Measurements from ENCODE around the gene MAPK7. TPM values are rescaled to one million over a fixed set of nuclear protein-coding genes. Genes with fewer than 3 reads are reported as not detected.

MAPK7 gene
- total and polyA plus RNA-seq, 9 of the 15 experiments (the other 6 are each of a cell fraction or from before 2014, with no cell fraction given) = 0.46 to 7.5 (median 2.5) TPM

- Histone ChIP-seq H3K4me2 (ENCODE audit: insufficient read depth, low read length) (no peak overlapping the region), H3K9me1 (ENCODE audit: control insufficient read depth, insufficient read depth, low read length) (no peaks in the 10 kb centered on the region), H2AFZ (ENCODE audit: low read depth, low read length) (no peak overlapping the region), H3K9ac (ENCODE audit: insufficient read depth in 1 of 2, low read depth in 2 of 2, low read length in 2 of 2) (peak overlapping the region in 1 of 2 experiments; percentile 72; a peak in 1 of 4 replicates), H3K9me3 (replicated peaks; ENCODE audit: control insufficient read depth, insufficient read depth, low read depth, low read length) (no peaks in the 10 kb centered on the region), H4K20me1 (replicated peaks; ENCODE audit: control insufficient read depth, insufficient read depth, low read length) (no peaks in the 10 kb centered on the region), H3K36me3 (ENCODE audit: control insufficient read depth, insufficient read depth, low read length) (no peaks in the 10 kb centered on the region), H3K27me3 (ENCODE audit: control insufficient read depth in 2 of 2, insufficient read depth in 2 of 2, low read length in 2 of 2) (no peaks in the 10 kb centered on the region), H3K79me2 (ENCODE audit: control insufficient read depth, insufficient read depth, low read length) (no peaks in the 10 kb centered on the region), H3K4me1 (replicated peaks in 1 of 2; ENCODE audit: control insufficient read depth in 2 of 2, insufficient read depth in 2 of 2, low read length in 2 of 2) (peaks cover 22 to 42% of the 10 kb centered on the region in 2 experiments), H3K27ac (ENCODE audit: extremely low read depth, low read depth, low read length) (no peak overlapping the region; the same call in 2 of the 3 replicates), H3K4me3 (no peak overlapping the region)
- intact Hi-C loops (cut with micrococcal nuclease) (no loop called here), in situ Hi-C loops (cut with MboI) (no loop called here)
- FAIRE-seq = no peak
- no peak for TF ChIP-seq PTTG1 (tag; IDR thresholded peaks at IDR 0.05; ENCODE audit: low read depth)
- TF ChIP-seq TFAM (CRISPR knock-in tag; conservative IDR thresholded peaks at IDR 0.05) = no peak
- no peak for TF ChIP-seq HCFC1 (IDR thresholded peaks at IDR 0.05; ENCODE audit: low read depth, low read length)
- no peak for TF ChIP-seq CHD4 (IDR thresholded peaks at IDR 0.05; ENCODE audit: insufficient read depth, insufficient replicate concordance, low read depth, low read length, poor library complexity, severe bottlenecking)
- no peak for TF ChIP-seq SMARCE1 (IDR thresholded peaks at IDR 0.05)
- no peak for TF ChIP-seq SMAD2 (IDR thresholded peaks at IDR 0.05; ENCODE audit: low read depth, low read length)
- TF ChIP-seq CHD7 (IDR thresholded peaks at IDR 0.05; ENCODE audit: low read depth, low read length) = no peak
- no peak for TF ChIP-seq LEF1 (IDR thresholded peaks at IDR 0.05)
- TF ChIP-seq XRCC4 (IDR thresholded peaks at IDR 0.05; ENCODE audit: extremely low read depth, insufficient read depth, insufficient read length) = no peak
- no peak for TF ChIP-seq ZNF24 (IDR thresholded peaks at IDR 0.05)
- BruUV-seq (replicated peaks) = no TSS peak
- WGBS (ENCODE audit: insufficient coverage, low coverage, missing lambda C conversion rate) = 83% methylated on average over 9 of the region's 9 CpGs
- POLR2A ChIA-PET = no interaction called here
- CTCF ChIA-PET (ENCODE audit: low intra/inter-chr PET ratio) = no interaction called here
- ATAC-seq = no peak
- DNase-seq (ENCODE audit: extremely low read depth in 1 of 4, low spot score in 3 of 4) = no peak
These were observed 30.1 kb upstream of the MAPK7 start for GRCh38 chr17:19348081-19348650.

Data from K562 (cell line).